LNCAP (cell line): Measurements from ENCODE around the gene FZD4.

Source experiments
- CTCF ChIP-seq: fragments of 450-650 bp; IDR thresholded peaks from 2 replicates; pipeline ENCODE4 v1.5.1; 2017; ENCODE audit warnings: mild to moderate bottlenecking

FZD4 gene

GRCh38 chr11:86955361-86956120 lies at the start of gene FZD4:
Gene FZD4 (minus strand): TSS chr11:86955395. CDS start chr11:86955085, 310 bp downstream.
- peak; percentile 14; the same call in 1 of the 2 replicates for TF ChIP-seq CTCF

- TF ChIP-seq CTCF, result no peak
These were observed 47.7 kb upstream of the FZD4 start for GRCh38 chr11:87002918-87003317.

- no peak for TF ChIP-seq CTCF
These were observed 44.9 kb upstream of the FZD4 start for GRCh38 chr11:86999859-87000753.

GRCh38 chr11:86999388-86999787 lies 44.2 kb upstream of the FZD4 start:
- no peak for TF ChIP-seq CTCF

GRCh38 chr11:86996953-86997570 lies 41.9 kb upstream of the FZD4 start:
- no peak for TF ChIP-seq CTCF

- TF ChIP-seq CTCF, result no peak
These were observed 37.8 kb upstream of the FZD4 start for GRCh38 chr11:86993031-86993430.

GRCh38 chr11:86991341-86991740 lies 36.1 kb upstream of the FZD4 start:
- no peak for TF ChIP-seq CTCF
